SK-N-SH (cell line): ENCODE data around the gene ZHX3. TPM values are rescaled to one million over a fixed set of nuclear protein-coding genes. Genes with fewer than 3 reads are reported as not detected.

Source experiments
- CTCF ChIA-PET: fragments of 300-600, 350-600 bp; formaldehyde crosslinking; extraction: SDS; loops from one replicate; lab custom pipeline; 2021; lab: Yijun Ruan, JAX
- POLR2A ChIA-PET: fragments of 350-600 bp; sonication (Branson Sonifier 250); formaldehyde crosslinking; extraction: SDS; loops from one replicate; lab custom pipeline; 2020; ENCODE audit warnings: antibody characterized with exemption, inconsistent platforms; lab: Yijun Ruan, JAX
- DNase-seq: peaks from one replicate; pipeline ENCODE4 v3.0.0; 2012
- H2AFZ ChIP-seq: fragments of 200-600 bp; sonication (generic); 2 replicates; pipeline ENCODE4 v1.8.1; 2016; ENCODE audit warnings: antibody characterized with exemption, mild to moderate bottlenecking, low read depth
- H3F3A ChIP-seq: fragments of 200-600 bp; sonication (generic); replicated peaks from 2 replicates; pipeline ENCODE3; 2016; ENCODE audit warnings: antibody characterized with exemption, mild to moderate bottlenecking; ENCODE audit not compliant: insufficient read depth
- H3K27ac ChIP-seq, 2 experiments: fragments of 200-500 bp in 1 of 2; fragments of 200-600 bp in 1 of 2; sonication (Bioruptor generic) in 1 of 2; sonication (generic), shearing (Covaris generic) in 1 of 2; 2 replicates each; pipeline versions ENCODE4 v1.5.1 to v1.6.1; 2014 to 2016; ENCODE audit warnings: low read depth in 2 of 2, inconsistent platforms in 1 of 2, low read length in 1 of 2, mild to moderate bottlenecking in 1 of 2, mixed read lengths in 1 of 2
- H3K27me3 ChIP-seq: fragments of 200-600 bp; sonication (generic), shearing (Covaris generic); 2 replicates; pipeline ENCODE4 v1.6.1; 2016; ENCODE audit warnings: mixed run types; ENCODE audit not compliant: insufficient read depth
- H3K36me3 ChIP-seq, 2 experiments: fragments of 200-500 bp in 1 of 2; fragments of 200-600 bp in 1 of 2; sonication (Bioruptor generic) in 1 of 2; sonication (generic) in 1 of 2; replicated peaks in 1 of 2; 2 replicates each; pipeline versions ENCODE3 to v1.5.1; 2014 to 2016; ENCODE audit warnings: low read length in 1 of 2, mild to moderate bottlenecking in 1 of 2; ENCODE audit not compliant: insufficient read depth in 2 of 2, control insufficient read depth in 1 of 2
- H3K4me1 ChIP-seq, 2 experiments: fragments of 200-500 bp in 1 of 2; fragments of 200-600 bp in 1 of 2; sonication (Bioruptor generic) in 1 of 2; sonication (generic), shearing (Covaris generic) in 1 of 2; 2 replicates each; pipeline versions ENCODE4 v1.5.1 to v1.6.1; 2014 to 2016; ENCODE audit warnings: low read depth in 1 of 2, low read length in 1 of 2, mixed run types in 1 of 2; ENCODE audit not compliant: insufficient read depth in 2 of 2, control insufficient read depth in 1 of 2
- H3K4me2 ChIP-seq: fragments of 200-600 bp; sonication (generic), shearing (Covaris generic); 2 replicates; pipeline ENCODE4 v1.6.1; 2017; ENCODE audit warnings: mixed run types
- H3K4me3 ChIP-seq, 2 experiments: fragments of 200-500 bp in 1 of 2; fragments of 200-600 bp in 1 of 2; sonication (Bioruptor generic) in 1 of 2; sonication (generic), shearing (Covaris generic) in 1 of 2; 2 replicates each; pipeline versions ENCODE4 v1.5.1 to v1.8.1; 2014 to 2016; ENCODE audit warnings: low read depth in 2 of 2, inconsistent platforms in 1 of 2, low read length in 1 of 2, mild to moderate bottlenecking in 1 of 2, mixed read lengths in 1 of 2, moderate library complexity in 1 of 2
- H3K79me2 ChIP-seq: fragments of 200-600 bp; sonication (generic); 2 replicates; pipeline ENCODE4 v1.8.1; 2017; ENCODE audit warnings: mild to moderate bottlenecking; ENCODE audit not compliant: insufficient read depth
- H3K9ac ChIP-seq: fragments of 200-600 bp; sonication (generic); 2 replicates; pipeline ENCODE4 v1.6.1; 2017; ENCODE audit warnings: mixed run types
- H3K9me2 ChIP-seq: fragments of 200-600 bp; sonication (generic); 2 replicates; pipeline ENCODE4 v1.6.1; 2017; ENCODE audit warnings: mixed run types
- H3K9me3 ChIP-seq: fragments of 200-600 bp; sonication (generic); 2 replicates; pipeline ENCODE4 v1.6.1; 2017; ENCODE audit warnings: mixed run types, mild to moderate bottlenecking, moderate library complexity
- H4K20me1 ChIP-seq: fragments of 200-600 bp; sonication (generic); 2 replicates; pipeline ENCODE4 v1.6.1; 2017; ENCODE audit warnings: mild to moderate bottlenecking, mixed run types; ENCODE audit not compliant: insufficient read depth
- EP300 ChIP-seq, 2 experiments: IDR thresholded peaks; 2 replicates each; pipeline versions ENCODE4 v1.4.0 to v1.6.1; 2012; ENCODE audit warnings: borderline replicate concordance in 1 of 2, low read depth in 1 of 2, low read length in 1 of 2
- FOSL2 ChIP-seq: IDR thresholded peaks from 2 replicates; pipeline ENCODE4 v1.4.0; 2012; ENCODE audit warnings: low read depth, mild to moderate bottlenecking, moderate library complexity, borderline replicate concordance
- FOXJ3 ChIP-seq: sonication (generic); formaldehyde crosslinking; IDR thresholded peaks from 2 replicates; pipeline ENCODE4 v1.5.1; 2020; ENCODE audit warnings: mild to moderate bottlenecking, missing genetic modification reagents
- GATA2 ChIP-seq: sonication (generic); formaldehyde crosslinking; IDR thresholded peaks from 2 replicates; pipeline ENCODE4 v1.5.0; 2020; ENCODE audit warnings: mild to moderate bottlenecking, missing genetic modification reagents
- JUND ChIP-seq: IDR thresholded peaks from 2 replicates; pipeline ENCODE4 v1.4.0; 2012
- MEF2A ChIP-seq: IDR thresholded peaks from 2 replicates; pipeline ENCODE4 v1.4.0; 2012; ENCODE audit warnings: low read depth, borderline replicate concordance
- MXI1 ChIP-seq: IDR thresholded peaks from 2 replicates; pipeline ENCODE4 v1.6.1; 2012; ENCODE audit warnings: mild to moderate bottlenecking, low read depth, low read length, improper control_type of control experiment
- NFIC ChIP-seq: IDR thresholded peaks from 2 replicates; pipeline ENCODE4 v1.4.0; 2012; ENCODE audit warnings: borderline replicate concordance
- NRF1 ChIP-seq: IDR thresholded peaks from 2 replicates; pipeline ENCODE4 v1.6.1; 2012; ENCODE audit warnings: low read depth, mild to moderate bottlenecking, low read length
- RAD21 ChIP-seq: IDR thresholded peaks from 2 replicates; pipeline ENCODE4 v1.6.1; 2012; ENCODE audit warnings: mild to moderate bottlenecking, low read length
- RCOR1 ChIP-seq: fragments of 150-350 bp; IDR thresholded peaks from 2 replicates; pipeline ENCODE4 v1.6.1; 2017; ENCODE audit warnings: antibody characterized with exemption, low read length
- SMC3 ChIP-seq: IDR thresholded peaks from 2 replicates; pipeline ENCODE4 v1.6.1; 2012; ENCODE audit warnings: low read depth, low read length, improper control_type of control experiment
- TAF1 ChIP-seq: IDR thresholded peaks from 2 replicates; pipeline ENCODE4 v1.6.1; 2012; ENCODE audit warnings: low read depth, mild to moderate bottlenecking, low read length, moderate library complexity, borderline replicate concordance
- TCF12 ChIP-seq: IDR thresholded peaks from 2 replicates; pipeline ENCODE4 v1.4.0; 2012
- TEAD4 ChIP-seq: IDR thresholded peaks from 2 replicates; pipeline ENCODE4 v1.4.0; 2012; ENCODE audit warnings: mild to moderate bottlenecking, borderline replicate concordance; ENCODE audit not compliant: insufficient read depth
- WGBS: methylation state at CpG from one replicate; pipeline ENCODE4 v1.1.6; 2017; ENCODE audit warnings: low lambda C conversion rate; 5-methylcytosine and 5-hydroxymethylcytosine counted together
- polyA plus RNA-seq, 3 experiments: library from polyadenylated mRNA; depleted of rRNA; stranded (reverse); fragments of >200 nt; gene quantifications; 2 replicates each; pipeline ENCODE4 v1.2.3, GENCODE V29; 2012
- TF ChIP-seq, protein P1 (sequence below): fragments of 200-600 bp; sonication (generic); IDR thresholded peaks from 2 replicates; pipeline ENCODE4 v1.6.1; 2017; ENCODE audit warnings: antibody characterized with exemption, mild to moderate bottlenecking, moderate library complexity
- TF ChIP-seq, protein P2 (sequence below): fragments of 150-350 bp; IDR thresholded peaks from 2 replicates; pipeline ENCODE4 v1.6.1; 2016; ENCODE audit warnings: mild to moderate bottlenecking, low read depth, low read length

ZHX3 gene
- polyA plus RNA-seq, 1 of the 3 experiments (the other 2 are of a cell fraction), result 6.0 TPM

DNA sequence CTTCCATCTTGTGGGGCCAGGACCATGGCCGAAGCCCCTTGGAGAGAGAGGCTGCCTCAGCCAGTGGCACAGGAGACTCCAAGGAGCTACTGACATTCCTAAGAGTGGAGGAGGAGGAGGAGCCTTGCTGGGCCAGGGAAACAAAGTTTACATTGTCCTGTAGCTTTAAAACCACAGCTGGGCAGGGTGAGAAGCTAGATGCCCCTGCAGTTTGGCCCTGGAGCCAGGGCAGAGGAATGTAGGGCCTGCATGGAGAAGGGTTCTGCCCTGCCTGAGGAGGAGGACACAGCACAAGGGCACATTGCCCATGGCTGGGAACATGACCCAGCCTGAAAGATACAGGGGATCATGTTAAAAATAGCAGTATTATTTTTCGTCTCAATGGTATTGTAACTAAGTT, 142.7 kb downstream of the ZHX3 start:
- Histone ChIP-seq H3K9ac (no peak overlapping the region), H3K27me3 (no peaks in the 10 kb centered on the region), H3K4me1 (peaks cover 8 to 21% of the 10 kb centered on the region in 2 experiments), H3K79me2 (0 out of 2 replicates have a peak, but pooled peaks cover 6% of the 10 kb centered on the region), H2AFZ (no peak overlapping the region), H4K20me1 (peaks cover 5% of the 10 kb centered on the region; the same call in 1 of the 2 replicates), H3K27ac (no peak overlapping the region), H3K4me3 (no peak overlapping the region), H3K9me3 (no peaks in the 10 kb centered on the region), H3K9me2 (no peaks in the 10 kb centered on the region), H3K36me3 (peaks cover 35 to 72% of the 10 kb centered on the region in 2 experiments), H3K4me2 (no peak overlapping the region), H3F3A (peaks cover 11% of the 10 kb centered on the region)
- ChIA-PET CTCF (interaction anchor here (0.9 to 2.0 kb wide), 5 partner anchors 10 to 236 kb away, joined by 3 to 11 read pairs (median 4); no protein-coding TSS in a partner anchor), POLR2A (no interaction called here)
- no peak for DNase-seq
- 85% methylated on average over 1 of the region's 2 CpGs for WGBS
- TF ChIP-seq SMC3, result no peak

- no peak overlapping the region for H3K4me2 ChIP-seq
- WGBS, result 98% methylated on average over 7 of the region's 10 CpGs
- H3K36me3 ChIP-seq, result peaks cover 35 to 76% of the 10 kb centered on the region in 2 experiments
- peaks cover 11% of the 10 kb centered on the region for H3F3A ChIP-seq
- H3K9me2 ChIP-seq, result no peaks in the 10 kb centered on the region
- H3K27me3 ChIP-seq, result no peaks in the 10 kb centered on the region
- CTCF ChIA-PET, result interaction anchor here (0.9 to 2.0 kb wide), 4 partner anchors 9 to 237 kb away, joined by 3 to 11 read pairs (median 6); no protein-coding TSS in a partner anchor
- no peak overlapping the region for H3K4me3 ChIP-seq
- H2AFZ ChIP-seq, result no peak overlapping the region
- 0 out of 2 replicates have a peak, but pooled peaks cover 6% of the 10 kb centered on the region for H3K79me2 ChIP-seq
- TF ChIP-seq MEF2A (no peak), GATA2 (CRISPR knock-in tag) (no peak), RCOR1 (no peak), JUND (no peak), TEAD4 (no peak), EP300 (IDR thresholded peaks at IDR 0.05; ENCODE audit: borderline replicate concordance in 1 of 2, low read depth in 1 of 2, low read length in 1 of 2) (no peak), MXI1 (no peak), NRF1 (no peak), TCF12 (no peak), FOXJ3 (no peak), NFIC (no peak), FOSL2 (no peak), RAD21 (no peak), TAF1 (no peak)
- TF ChIP-seq, protein P1, sequence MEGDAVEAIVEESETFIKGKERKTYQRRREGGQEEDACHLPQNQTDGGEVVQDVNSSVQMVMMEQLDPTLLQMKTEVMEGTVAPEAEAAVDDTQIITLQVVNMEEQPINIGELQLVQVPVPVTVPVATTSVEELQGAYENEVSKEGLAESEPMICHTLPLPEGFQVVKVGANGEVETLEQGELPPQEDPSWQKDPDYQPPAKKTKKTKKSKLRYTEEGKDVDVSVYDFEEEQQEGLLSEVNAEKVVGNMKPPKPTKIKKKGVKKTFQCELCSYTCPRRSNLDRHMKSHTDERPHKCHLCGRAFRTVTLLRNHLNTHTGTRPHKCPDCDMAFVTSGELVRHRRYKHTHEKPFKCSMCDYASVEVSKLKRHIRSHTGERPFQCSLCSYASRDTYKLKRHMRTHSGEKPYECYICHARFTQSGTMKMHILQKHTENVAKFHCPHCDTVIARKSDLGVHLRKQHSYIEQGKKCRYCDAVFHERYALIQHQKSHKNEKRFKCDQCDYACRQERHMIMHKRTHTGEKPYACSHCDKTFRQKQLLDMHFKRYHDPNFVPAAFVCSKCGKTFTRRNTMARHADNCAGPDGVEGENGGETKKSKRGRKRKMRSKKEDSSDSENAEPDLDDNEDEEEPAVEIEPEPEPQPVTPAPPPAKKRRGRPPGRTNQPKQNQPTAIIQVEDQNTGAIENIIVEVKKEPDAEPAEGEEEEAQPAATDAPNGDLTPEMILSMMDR, result no peak
- TF ChIP-seq, protein P2, sequence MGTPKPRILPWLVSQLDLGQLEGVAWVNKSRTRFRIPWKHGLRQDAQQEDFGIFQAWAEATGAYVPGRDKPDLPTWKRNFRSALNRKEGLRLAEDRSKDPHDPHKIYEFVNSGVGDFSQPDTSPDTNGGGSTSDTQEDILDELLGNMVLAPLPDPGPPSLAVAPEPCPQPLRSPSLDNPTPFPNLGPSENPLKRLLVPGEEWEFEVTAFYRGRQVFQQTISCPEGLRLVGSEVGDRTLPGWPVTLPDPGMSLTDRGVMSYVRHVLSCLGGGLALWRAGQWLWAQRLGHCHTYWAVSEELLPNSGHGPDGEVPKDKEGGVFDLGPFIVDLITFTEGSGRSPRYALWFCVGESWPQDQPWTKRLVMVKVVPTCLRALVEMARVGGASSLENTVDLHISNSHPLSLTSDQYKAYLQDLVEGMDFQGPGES, result no peak
- H3K9ac ChIP-seq, result no peak overlapping the region
- POLR2A ChIA-PET, result no interaction called here
- H3K4me1 ChIP-seq, result peaks cover 8 to 21% of the 10 kb centered on the region in 2 experiments
- DNase-seq, result no peak
- H4K20me1 ChIP-seq, result peaks cover 5% of the 10 kb centered on the region; the same call in 1 of the 2 replicates
- no peaks in the 10 kb centered on the region for H3K9me3 ChIP-seq
- no peak overlapping the region for H3K27ac ChIP-seq
Measured at GRCh38 chr20:41174373-41174772, 143.2 kb downstream of the ZHX3 start.
